Stimulated activated CD8-positive, alpha-beta memory T cell treated with anti-CD3 and anti-CD28 coated beads, Interleukin-4, amount 100 ng/mL, for 24 hours (primary cell): ENCODE data around the gene MVB12A.

ENCODE experiments used
- DNase-seq: peaks from one replicate; pipeline ENCODE4 v3.0.0-alpha.2; 2020; ENCODE audit warnings: low read depth

Gene MVB12A

DNA sequence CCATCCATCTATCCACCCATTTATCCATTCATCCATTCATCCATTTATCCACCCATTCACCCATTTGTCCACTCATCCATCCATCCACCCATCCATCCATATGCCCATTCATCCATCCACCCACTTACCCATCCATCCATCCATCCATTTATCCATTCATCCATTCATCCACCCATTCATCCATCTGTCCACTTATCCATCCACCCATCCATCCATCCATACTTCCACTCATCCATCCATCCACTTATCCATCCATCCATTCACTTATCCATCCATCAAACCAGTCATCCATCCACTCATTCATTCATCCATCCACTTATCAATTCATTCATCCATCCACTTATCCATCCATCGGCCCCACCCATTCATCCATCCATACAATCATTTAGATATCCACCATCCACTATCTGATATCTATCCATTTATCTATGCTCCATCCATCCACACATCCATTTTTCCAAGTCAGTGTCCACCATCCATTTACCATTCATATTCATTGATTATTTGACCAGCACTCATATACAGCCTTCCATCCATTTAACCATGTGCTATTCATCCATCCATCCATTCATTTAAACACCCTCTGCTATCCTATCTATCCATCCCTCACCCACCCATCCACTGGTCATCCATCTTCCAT lies 25.8 kb downstream of the MVB12A start:
- no peak for DNase-seq

- no peak for DNase-seq
Observed at GRCh38 chr19:17447704-17448130, 27.9 kb downstream of the MVB12A start.

DNA sequence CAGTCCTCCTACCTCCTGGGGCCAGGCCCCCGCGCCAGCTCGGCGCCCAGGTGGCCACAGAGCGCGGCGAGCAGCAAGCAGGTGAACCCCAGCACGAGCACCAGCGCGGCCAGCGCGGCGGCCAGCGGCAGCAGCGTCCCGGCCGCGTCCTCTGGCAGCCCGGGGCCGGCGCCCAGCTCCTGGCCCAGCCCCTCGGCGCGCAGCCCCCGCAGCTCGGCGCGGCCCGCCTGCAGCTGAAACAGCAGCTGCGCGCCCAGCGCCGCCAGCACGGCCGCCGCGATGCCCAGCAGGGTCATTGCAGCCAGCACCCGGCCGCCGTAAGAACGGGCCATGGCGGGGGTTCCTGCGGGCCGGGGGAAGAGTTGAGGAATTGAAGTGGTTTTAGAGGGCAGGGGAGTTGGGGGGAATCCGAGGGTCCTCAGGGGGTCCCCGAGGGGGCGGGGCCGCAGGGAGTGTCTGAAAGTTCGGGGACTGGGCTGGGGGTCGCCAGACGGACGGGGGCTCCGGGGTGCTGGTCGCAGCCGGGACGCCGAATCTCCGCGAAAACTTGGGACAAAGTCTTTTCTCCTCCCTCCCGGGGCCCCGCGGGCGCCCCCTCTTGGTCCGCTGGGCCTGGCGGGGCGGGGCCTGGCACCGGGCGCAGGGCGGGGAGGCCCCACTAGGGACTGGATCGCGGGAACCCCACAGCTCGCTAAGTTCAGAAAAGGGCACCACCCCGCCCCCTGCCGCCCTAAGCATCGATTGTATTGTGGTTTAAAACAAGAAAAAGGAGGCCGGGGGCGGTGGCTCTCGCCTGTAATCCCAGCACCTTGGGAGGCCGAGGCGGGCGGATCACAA lies 28.5 kb downstream of the MVB12A start, which contains the start of gene TMEM221:
TSS of gene TMEM221 (minus strand) at position 538 of the 837 bp plus-strand sequence. CDS start at position 332, 206 bp downstream.
- DNase-seq: peak; percentile 30

DNA sequence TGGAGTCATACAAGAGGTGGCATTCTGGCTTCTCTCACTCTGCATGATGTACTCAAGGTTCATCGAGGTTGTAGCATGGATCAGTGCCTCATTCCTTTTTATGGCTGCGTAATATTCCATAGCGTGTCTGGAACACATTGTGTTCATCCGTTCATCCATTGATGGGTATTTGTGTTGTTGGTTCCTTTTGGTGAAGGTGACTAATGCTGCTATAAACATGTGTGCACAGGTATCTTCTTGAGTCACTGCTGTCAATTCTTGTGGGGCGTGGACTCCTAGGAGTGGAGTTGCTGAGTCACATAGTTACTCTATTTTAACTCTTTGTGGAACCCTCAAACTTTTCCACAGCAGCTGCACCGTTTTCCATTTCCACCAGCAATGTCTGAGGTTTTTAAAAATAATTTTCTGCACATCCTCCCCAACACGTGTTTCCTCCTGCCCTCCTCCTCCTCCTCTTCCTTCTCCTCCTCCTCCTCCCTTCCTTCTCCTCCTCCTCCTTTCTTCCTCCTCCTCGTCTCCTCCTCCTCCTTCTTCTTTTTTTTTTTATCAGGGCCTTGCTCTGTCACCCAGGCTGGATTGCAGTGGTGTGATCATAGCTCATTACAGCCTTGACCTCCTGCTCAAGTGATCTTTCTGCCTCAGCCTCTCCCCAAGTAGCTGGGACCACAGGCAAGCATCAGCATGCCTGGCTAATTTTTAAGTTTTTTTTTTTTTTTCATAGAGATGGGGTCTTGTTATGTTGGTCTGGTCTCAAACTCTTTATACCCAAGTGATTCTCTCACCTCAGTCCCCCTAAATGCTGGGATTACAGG lies 30.6 kb downstream of the MVB12A start:
- peak; percentile 15 for DNase-seq

DNA sequence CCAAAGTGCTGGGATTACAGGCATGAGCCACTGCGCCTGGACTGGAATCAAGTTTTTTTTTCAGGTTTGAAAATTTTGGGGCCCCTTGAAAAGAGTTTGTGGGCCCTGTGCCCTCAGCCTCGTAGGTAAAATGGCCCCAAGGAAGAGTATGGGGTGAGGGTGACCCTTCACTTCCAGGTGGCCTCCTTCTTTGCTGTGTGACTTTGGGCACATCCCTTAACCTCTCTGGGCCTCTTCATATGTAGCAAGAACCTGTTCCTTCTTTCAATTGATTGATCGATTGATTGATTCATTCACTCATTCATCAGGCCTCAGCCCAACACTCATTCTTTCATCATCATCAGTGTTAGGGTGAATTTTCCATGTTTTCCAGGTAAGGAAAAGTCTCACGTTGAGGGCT lies 32.0 kb downstream of the MVB12A start:
- no peak for DNase-seq

DNA sequence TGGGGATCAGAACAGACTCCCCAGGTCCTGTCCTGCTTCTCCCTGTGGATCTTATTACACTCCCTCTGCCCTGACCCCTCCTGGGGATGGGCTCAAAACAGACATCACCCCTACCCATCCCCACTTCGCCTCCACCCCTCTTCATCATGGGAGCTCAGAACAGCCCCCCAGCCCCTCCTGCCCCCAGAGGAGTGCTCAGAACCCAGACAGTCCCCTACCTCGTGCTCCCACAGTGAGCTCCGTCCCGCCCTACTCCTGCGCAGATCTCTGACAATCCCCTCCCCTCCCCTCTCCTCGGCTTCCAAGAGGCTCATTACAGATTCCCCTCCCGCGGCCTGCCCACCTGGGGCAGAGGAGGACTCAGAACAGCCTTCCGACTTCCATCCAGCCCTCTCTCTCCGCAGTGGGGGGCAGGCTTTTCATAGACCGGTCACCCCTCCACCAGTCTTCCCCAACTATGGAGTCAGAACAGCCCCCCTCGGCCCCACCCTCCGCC lies 34.8 kb downstream of the MVB12A start:
- no peak for DNase-seq

GRCh38 chr19:17455308-17456123 lies 35.7 kb downstream of the MVB12A start:
- no peak for DNase-seq

DNA sequence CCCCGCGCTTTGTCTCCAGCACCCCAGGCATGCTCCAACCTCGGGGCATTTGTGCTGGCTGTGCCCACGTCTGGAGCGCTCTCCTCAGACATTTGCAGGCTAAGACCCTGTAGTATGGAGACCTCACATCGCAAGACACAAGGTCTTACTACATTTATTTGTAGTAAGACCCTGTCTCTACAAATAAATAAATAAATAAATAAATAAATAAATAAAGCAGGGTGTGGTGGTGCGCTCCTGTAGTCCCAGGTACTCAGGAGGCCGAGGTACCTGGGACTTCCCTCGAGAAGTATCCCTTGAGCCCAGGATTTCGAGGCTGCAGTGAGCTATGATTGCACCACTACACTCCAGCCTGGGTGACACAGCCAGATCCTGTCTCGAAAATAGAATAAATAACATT lies 36.3 kb downstream of the MVB12A start:
- no peak for DNase-seq

- no peak for DNase-seq
Observed at GRCh38 chr19:17457616-17458015, 37.8 kb downstream of the MVB12A start.

- no peak for DNase-seq
Observed at GRCh38 chr19:17458970-17459369, 39.1 kb downstream of the MVB12A start.

- DNase-seq: no peak
Observed at GRCh38 chr19:17460372-17461230, 40.8 kb downstream of the MVB12A start, which contains the start of gene NXNL1. Gene NXNL1 (minus strand): TSS chr19:17460926. CDS start chr19:17460869, 57 bp downstream.

- no peak for DNase-seq
Observed at GRCh38 chr19:17466487-17466850, 46.6 kb downstream of the MVB12A start.

DNA sequence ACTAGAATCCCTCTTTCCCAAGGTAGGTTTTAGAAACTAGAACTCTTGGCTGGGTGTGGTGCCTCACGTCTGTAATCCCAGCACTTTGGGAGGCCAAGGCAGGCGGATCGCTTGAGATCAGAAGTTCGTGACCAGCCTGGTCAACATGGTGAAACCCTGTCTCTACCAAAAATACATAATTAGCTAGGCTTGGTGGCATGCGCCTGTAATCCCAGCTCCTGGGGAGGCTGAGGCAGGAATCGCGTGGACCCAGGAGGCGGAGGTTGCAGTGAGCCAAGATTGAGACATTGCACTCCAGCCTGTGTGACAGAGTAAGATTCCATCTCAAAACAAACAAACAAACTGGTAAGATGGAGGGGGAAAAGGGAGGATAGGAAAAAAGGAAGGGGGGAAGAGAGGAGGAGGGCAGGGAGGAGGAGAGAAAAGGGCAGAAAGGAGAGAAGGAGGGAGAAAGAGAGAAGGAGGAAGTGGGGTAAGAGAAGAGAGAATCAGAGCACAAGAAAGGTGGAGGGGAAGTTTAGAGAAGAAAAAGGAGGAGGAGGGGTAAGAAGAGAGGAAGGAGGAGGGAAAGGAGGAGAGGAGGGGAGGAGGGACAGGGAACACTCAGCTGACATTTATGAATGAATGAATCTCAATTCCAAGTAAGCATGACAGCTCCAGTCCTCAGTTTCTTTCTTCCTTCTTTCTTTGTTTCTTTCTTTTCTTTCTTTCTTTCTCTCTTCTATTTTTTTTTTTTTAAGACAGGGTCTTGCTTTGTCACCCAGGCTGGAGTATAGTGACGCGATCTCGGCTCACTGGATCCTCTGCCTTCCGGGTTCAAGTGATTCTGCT lies 47.8 kb downstream of the MVB12A start:
- DNase-seq: no peak

DNA sequence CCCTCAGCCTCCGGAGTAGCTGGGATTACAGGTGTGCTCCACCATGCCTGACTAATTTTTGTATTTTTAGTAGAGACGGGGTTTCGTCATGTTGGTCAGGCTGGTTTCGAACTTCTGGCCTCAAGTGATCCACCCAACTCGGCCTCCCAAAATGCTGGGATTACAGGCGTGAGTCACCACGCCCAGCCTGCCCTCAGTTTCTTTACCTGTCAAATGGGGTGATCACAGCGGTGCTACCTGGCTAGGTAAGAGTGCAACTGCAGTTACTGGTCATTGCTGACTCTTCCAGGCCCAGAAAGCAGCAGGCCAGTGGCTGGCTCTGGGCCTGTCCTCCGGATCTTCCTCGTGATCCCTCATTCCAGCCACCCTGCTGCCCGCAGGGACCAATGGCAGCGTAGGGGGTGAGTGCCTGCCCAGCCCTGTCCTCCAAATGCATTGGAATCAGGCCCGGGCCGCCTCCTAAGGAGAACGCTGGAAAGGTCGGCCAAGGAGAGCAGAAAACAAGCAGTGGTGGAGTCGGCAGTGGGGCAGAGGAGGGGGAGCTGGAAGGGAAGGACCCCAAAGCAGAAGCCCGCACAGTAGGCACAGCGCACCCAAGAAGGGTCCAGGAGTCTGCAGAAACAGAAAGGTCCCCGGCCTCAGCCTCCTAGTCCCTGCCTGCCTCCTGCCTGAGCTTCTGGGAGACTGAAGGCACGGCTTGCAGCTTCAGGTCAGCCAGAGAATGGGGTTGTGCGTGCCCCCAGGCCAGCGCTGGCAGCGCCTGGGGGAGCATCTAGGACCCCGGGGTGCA lies 48.6 kb downstream of the MVB12A start:
- DNase-seq: no peak

GRCh38 chr19:17469092-17469480 lies 49.2 kb downstream of the MVB12A start:
- DNase-seq: no peak

GRCh38 chr19:17469481-17470067 lies 49.7 kb downstream of the MVB12A start:
- DNase-seq: peak; percentile 88

GRCh38 chr19:17470068-17470841 lies 50.4 kb downstream of the MVB12A start, which contains the start of gene SLC27A1:
Gene SLC27A1 (plus strand): TSS chr19:17470524. CDS start chr19:17470541, 17 bp downstream.
- peak; percentile 88 for DNase-seq
